GM12892 (cell line): Measurements from ENCODE around the gene TRAF3IP1.

ENCODE experiments used
- DNase-seq: peaks from one replicate; pipeline ENCODE4 v3.0.0; 2011; ENCODE audit not compliant: insufficient read length
- FAIRE-seq: peaks from 2 replicates; lab custom pipeline; 2011; peaks lifted over from hg19 to GRCh38; lab: Jason Lieb, UNC
- POLR2A ChIP-seq: IDR thresholded peaks from 2 replicates; pipeline ENCODE4 v1.6.1; 2011; ENCODE audit warnings: low read depth, low read length, control low read depth
- POLR2AphosphoS5 ChIP-seq: IDR thresholded peaks from 2 replicates; pipeline ENCODE4 v1.6.1; 2011; ENCODE audit warnings: low read depth, low read length, control low read depth
- TAF1 ChIP-seq: IDR thresholded peaks from 2 replicates; pipeline ENCODE4 v1.6.1; 2011; ENCODE audit warnings: low read depth, mild to moderate bottlenecking, control low read depth, low read length, borderline replicate concordance

TRAF3IP1 gene

GRCh38 chr2:238412067-238412767, 91.9 kb downstream of the TRAF3IP1 start:
- no peak for TF ChIP-seq POLR2A
- TF ChIP-seq POLR2AphosphoS5: no peak
- no peak for TF ChIP-seq TAF1
- DNase-seq (no peak), FAIRE-seq (no peak)

GRCh38 chr2:238413368-238413767, 93.0 kb downstream of the TRAF3IP1 start:
- FAIRE-seq (no peak), DNase-seq (no peak)
- TF ChIP-seq POLR2AphosphoS5 (no peak), POLR2A (no peak), TAF1 (no peak)

- TF ChIP-seq POLR2A (no peak), POLR2AphosphoS5 (no peak), TAF1 (no peak)
- FAIRE-seq (no peak), DNase-seq (no peak)
Observed at GRCh38 chr2:238415036-238415764, 94.9 kb downstream of the TRAF3IP1 start.

- TF ChIP-seq POLR2A: no peak
- FAIRE-seq (no peak), DNase-seq (no peak)
Observed at GRCh38 chr2:238415893-238416292, 95.6 kb downstream of the TRAF3IP1 start.

GRCh38 chr2:238418196-238418998, 98.1 kb downstream of the TRAF3IP1 start:
- FAIRE-seq (no peak), DNase-seq (no peak)
- TF ChIP-seq POLR2A (no peak), TAF1 (no peak)

- TF ChIP-seq POLR2A: no peak
- no peak for TF ChIP-seq POLR2AphosphoS5
- TF ChIP-seq TAF1: no peak
- FAIRE-seq: no peak
- DNase-seq: no peak
Observed at GRCh38 chr2:238418999-238419546, 98.8 kb downstream of the TRAF3IP1 start.

- FAIRE-seq (no peak), DNase-seq (no peak)
- TF ChIP-seq TAF1 (no peak), POLR2A (no peak), POLR2AphosphoS5 (no peak)
Observed at GRCh38 chr2:238420442-238420841, 100.1 kb downstream of the TRAF3IP1 start.

- DNase-seq: no peak
- no peak for FAIRE-seq
- no peak for TF ChIP-seq POLR2A
- TF ChIP-seq TAF1: no peak
Observed at GRCh38 chr2:238420878-238421694, 100.8 kb downstream of the TRAF3IP1 start.

- no peak for FAIRE-seq
- no peak for TF ChIP-seq POLR2A
- no peak for TF ChIP-seq TAF1
- no peak for TF ChIP-seq POLR2AphosphoS5
Observed at GRCh38 chr2:238421695-238422035, 101.3 kb downstream of the TRAF3IP1 start.

GRCh38 chr2:238422285-238422684, 102.0 kb downstream of the TRAF3IP1 start:
- FAIRE-seq: no peak
- no peak for DNase-seq
- TF ChIP-seq POLR2AphosphoS5 (no peak), POLR2A (no peak), TAF1 (no peak)

More at GRCh38 chr2:238421695-238422035, 101.3 kb downstream of the TRAF3IP1 start:
- no peak for DNase-seq

- TF ChIP-seq POLR2AphosphoS5 (no peak), POLR2A (no peak), TAF1 (no peak)
- DNase-seq (no peak), FAIRE-seq (no peak)
Observed at GRCh38 chr2:238422940-238423339, 102.6 kb downstream of the TRAF3IP1 start.
